ENCODE measurements around the gene FOXN4.

The FOXN4 gene

GRCh38 chr12:109236257-109236656 is 72.8 kb downstream of the FOXN4 start:
- TF ChIP-seq CTCF (IDR thresholded peaks at IDR 0.05; ENCODE audit: poor library complexity, severe bottlenecking): no peak
- Histone ChIP-seq H3K27me3 (ENCODE audit: insufficient read depth, poor library complexity, severe bottlenecking) (no peaks in the 10 kb centered on the region), H3K27ac (ENCODE audit: poor library complexity, severe bottlenecking) (no peak overlapping the region), H3K36me3 (ENCODE audit: low read depth) (no peaks in the 10 kb centered on the region; the same call in none of the 2 replicates), H3K4me3 (ENCODE audit: severe bottlenecking) (no peak overlapping the region), H3K4me1 (ENCODE audit: insufficient read depth, poor library complexity, severe bottlenecking) (no peaks in the 10 kb centered on the region), H3K9me3 (ENCODE audit: severe bottlenecking) (no peaks in the 10 kb centered on the region)
- ATAC-seq (ENCODE audit: low read depth) (no peak), DNase-seq (ENCODE audit: low spot score) (no peak)

DNA sequence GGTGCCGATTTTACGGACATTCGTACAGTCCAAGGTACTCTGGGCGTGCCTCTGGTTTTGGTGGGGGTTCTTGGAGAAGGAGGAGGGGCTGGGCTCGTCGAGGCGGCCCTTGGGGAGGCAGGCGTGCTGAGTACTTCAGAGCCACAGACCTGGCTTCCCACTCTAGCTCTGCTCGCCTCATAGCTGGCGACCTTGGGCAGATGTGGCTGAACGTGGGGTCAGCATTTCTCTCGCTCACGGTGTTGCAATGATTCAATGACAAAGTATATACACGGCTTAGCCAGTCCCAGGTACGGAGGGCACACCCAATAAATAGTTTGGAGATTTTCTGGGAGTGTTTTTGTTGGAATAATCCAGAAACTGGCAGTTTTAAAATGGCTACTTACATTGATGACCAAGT is 75.1 kb downstream of the FOXN4 start:
- no peak for TF ChIP-seq CTCF (IDR thresholded peaks at IDR 0.05; ENCODE audit: poor library complexity, severe bottlenecking)

DNA sequence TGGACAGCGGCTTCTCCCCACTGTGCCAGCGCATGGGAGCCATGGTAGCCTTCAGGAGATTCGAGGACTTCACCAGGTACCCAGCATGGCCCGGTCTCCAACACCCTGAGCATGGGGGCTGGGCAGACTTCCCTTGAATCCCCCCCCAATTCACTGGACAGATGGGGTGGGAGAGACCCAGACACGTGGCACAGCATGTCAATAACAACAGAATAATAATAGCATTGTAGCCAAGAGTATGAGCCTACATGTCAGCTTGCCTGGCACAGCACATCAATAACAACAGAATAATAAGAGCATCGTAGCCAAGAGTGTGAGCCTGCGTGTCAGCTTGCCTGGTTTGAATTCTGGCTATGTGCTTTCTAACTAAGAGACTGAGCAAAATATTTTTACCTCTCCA is 76.4 kb downstream of the FOXN4 start:
- TF ChIP-seq CTCF (IDR thresholded peaks at IDR 0.05; ENCODE audit: poor library complexity, severe bottlenecking): no peak
- no peak for DNase-seq (ENCODE audit: low spot score)
- no peak for ATAC-seq (ENCODE audit: low read depth)

More for the DNA sequence above, 75.1 kb downstream of the FOXN4 start:
- Histone ChIP-seq H3K4me1 (ENCODE audit: insufficient read depth, poor library complexity, severe bottlenecking) (no peaks in the 10 kb centered on the region), H3K4me3 (ENCODE audit: severe bottlenecking) (no peak overlapping the region), H3K36me3 (ENCODE audit: low read depth) (no peaks in the 10 kb centered on the region), H3K27me3 (ENCODE audit: insufficient read depth, poor library complexity, severe bottlenecking) (no peaks in the 10 kb centered on the region), H3K27ac (ENCODE audit: poor library complexity, severe bottlenecking) (no peak overlapping the region), H3K9me3 (ENCODE audit: severe bottlenecking) (no peaks in the 10 kb centered on the region)
- no peak for DNase-seq (ENCODE audit: low spot score)
- no peak for ATAC-seq (ENCODE audit: low read depth)

GRCh38 chr12:109230193-109230592 is 78.9 kb downstream of the FOXN4 start:
- no peak for DNase-seq (ENCODE audit: low spot score)
- no peaks in the 10 kb centered on the region for H3K27me3 ChIP-seq (ENCODE audit: insufficient read depth, poor library complexity, severe bottlenecking)
- no peaks in the 10 kb centered on the region for H3K36me3 ChIP-seq (ENCODE audit: low read depth)
- TF ChIP-seq CTCF (IDR thresholded peaks at IDR 0.05; ENCODE audit: poor library complexity, severe bottlenecking): no peak
- H3K4me3 ChIP-seq (ENCODE audit: severe bottlenecking): no peak overlapping the region
- no peaks in the 10 kb centered on the region for H3K4me1 ChIP-seq (ENCODE audit: insufficient read depth, poor library complexity, severe bottlenecking)
- H3K27ac ChIP-seq (ENCODE audit: poor library complexity, severe bottlenecking): no peak overlapping the region
- H3K9me3 ChIP-seq (ENCODE audit: severe bottlenecking): no peaks in the 10 kb centered on the region
- no peak for ATAC-seq (ENCODE audit: low read depth)

More for the DNA sequence above, 76.4 kb downstream of the FOXN4 start:
- H3K27ac ChIP-seq (ENCODE audit: poor library complexity, severe bottlenecking): no peak overlapping the region
- no peaks in the 10 kb centered on the region for H3K36me3 ChIP-seq (ENCODE audit: low read depth)
- no peaks in the 10 kb centered on the region for H3K9me3 ChIP-seq (ENCODE audit: severe bottlenecking)
- H3K27me3 ChIP-seq (ENCODE audit: insufficient read depth, poor library complexity, severe bottlenecking): no peaks in the 10 kb centered on the region
- no peaks in the 10 kb centered on the region for H3K4me1 ChIP-seq (ENCODE audit: insufficient read depth, poor library complexity, severe bottlenecking)
- no peak overlapping the region for H3K4me3 ChIP-seq (ENCODE audit: severe bottlenecking)

DNA sequence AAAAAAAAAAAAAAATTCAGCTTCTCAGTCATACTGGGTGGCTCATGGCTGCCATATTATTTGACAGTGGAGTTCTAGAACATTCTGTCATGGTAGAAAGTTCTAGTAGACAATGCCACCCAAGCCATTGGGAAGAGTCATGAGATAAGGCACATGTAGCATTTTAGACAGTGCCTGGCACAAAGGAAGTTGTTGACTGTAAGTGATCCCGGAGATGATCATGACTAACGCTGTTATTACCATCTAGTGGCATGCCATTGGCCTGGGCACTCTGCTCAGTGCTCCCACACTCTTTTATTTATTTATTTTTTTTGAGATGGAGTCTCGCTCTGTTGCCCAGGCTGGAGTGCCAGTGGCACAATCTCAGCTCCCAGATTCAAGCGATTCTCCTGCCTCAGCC is 80.4 kb downstream of the FOXN4 start:
- DNase-seq (ENCODE audit: low spot score): no peak
- Histone ChIP-seq H3K27me3 (ENCODE audit: insufficient read depth, poor library complexity, severe bottlenecking) (no peaks in the 10 kb centered on the region), H3K4me1 (ENCODE audit: insufficient read depth, poor library complexity, severe bottlenecking) (no peaks in the 10 kb centered on the region), H3K36me3 (ENCODE audit: low read depth) (0 out of 2 replicates have a peak, but pooled peaks cover 6% of the 10 kb centered on the region), H3K4me3 (ENCODE audit: severe bottlenecking) (no peak overlapping the region), H3K9me3 (ENCODE audit: severe bottlenecking) (no peaks in the 10 kb centered on the region), H3K27ac (ENCODE audit: poor library complexity, severe bottlenecking) (no peak overlapping the region)
- no peak for TF ChIP-seq CTCF (IDR thresholded peaks at IDR 0.05; ENCODE audit: poor library complexity, severe bottlenecking)
- ATAC-seq (ENCODE audit: low read depth): no peak

Measured in RWPE2 (cell line).